DND-41 (cell line): Measurements from ENCODE around the gene ASXL1.

ENCODE experiments used
- ATAC-seq: fragments of 200-7000 bp; cut with Tn5 transposase; 3 replicates; pipeline ENCODE4 v1.9.1; 2021; ENCODE audit warnings: low read depth; ENCODE audit not compliant: insufficient read depth
- DNase-seq: peaks from one replicate; pipeline ENCODE4 v3.0.0-alpha.2; 2020
- H2AFZ ChIP-seq: 2 replicates; pipeline ENCODE4 v1.6.0; 2012; ENCODE audit warnings: low read depth, low read length
- H3K27ac ChIP-seq: 2 replicates; pipeline ENCODE4 v1.5.1; 2012; ENCODE audit warnings: low read length, inconsistent platforms
- H3K27me3 ChIP-seq: fragments of 200-600 bp; sonication (generic); 2 replicates; pipeline ENCODE4 v1.6.0; 2012; ENCODE audit warnings: low read length, mild to moderate bottlenecking, inconsistent platforms; ENCODE audit not compliant: insufficient read depth, poor library complexity
- H3K36me3 ChIP-seq: 2 replicates; pipeline ENCODE4 v1.5.1; 2012; ENCODE audit warnings: low read length, inconsistent platforms; ENCODE audit not compliant: insufficient read depth
- H3K4me1 ChIP-seq: 2 replicates; pipeline ENCODE4 v1.5.1; 2012; ENCODE audit warnings: mild to moderate bottlenecking, low read length; ENCODE audit not compliant: insufficient read depth
- H3K4me2 ChIP-seq: 2 replicates; pipeline ENCODE4 v1.6.0; 2012; ENCODE audit warnings: mild to moderate bottlenecking, moderate library complexity, low read length, inconsistent platforms; ENCODE audit not compliant: insufficient read depth
- H3K4me3 ChIP-seq, 2 experiments: fragments of 200-600 bp in 1 of 2; shearing (Covaris generic) in 1 of 2; 2 replicates each; pipeline ENCODE4 v1.5.1; 2012 to 2016; ENCODE audit warnings: inconsistent platforms in 2 of 2, low read length in 2 of 2, mild to moderate bottlenecking in 2 of 2, low read depth in 1 of 2, moderate library complexity in 1 of 2
- H3K79me2 ChIP-seq: 2 replicates; pipeline ENCODE4 v1.6.0; 2012; ENCODE audit warnings: low read length, inconsistent platforms; ENCODE audit not compliant: insufficient read depth
- H3K9ac ChIP-seq: 2 replicates; pipeline ENCODE4 v1.6.0; 2012; ENCODE audit warnings: low read depth, mild to moderate bottlenecking, inconsistent platforms, low read length, moderate library complexity
- H3K9me3 ChIP-seq: 2 replicates; pipeline ENCODE4 v1.5.1; 2012; ENCODE audit warnings: low read length, moderate library complexity, mild to moderate bottlenecking, inconsistent platforms; ENCODE audit not compliant: insufficient read depth, severe bottlenecking
- H4K20me1 ChIP-seq: 2 replicates; pipeline ENCODE4 v1.6.0; 2012; ENCODE audit warnings: low read length; ENCODE audit not compliant: insufficient read depth
- EZH2 ChIP-seq: IDR thresholded peaks from 3 replicates; pipeline ENCODE4 v1.6.1; 2012; ENCODE audit warnings: borderline replicate concordance, low read depth, mild to moderate bottlenecking, moderate library complexity, low read length, inconsistent platforms; ENCODE audit not compliant: severe bottlenecking
- TF ChIP-seq, protein P1 (sequence below): IDR thresholded peaks from 2 replicates; pipeline ENCODE4 v1.5.1; 2012; ENCODE audit warnings: borderline replicate concordance, low read length, moderate library complexity, mild to moderate bottlenecking; ENCODE audit not compliant: poor library complexity, severe bottlenecking; ENCODE audit errors: extremely low read depth

ASXL1 gene

GRCh38 chr20:32468860-32469259, 110.7 kb downstream of the ASXL1 start:
- ATAC-seq (no peak), DNase-seq (no peak)
- no peak overlapping the region for H2AFZ ChIP-seq
- no peaks in the 10 kb centered on the region for H3K4me1 ChIP-seq
- H3K4me2 ChIP-seq: no peak overlapping the region
- H4K20me1 ChIP-seq: peaks cover 84% of the 10 kb centered on the region
- no peak overlapping the region for H3K9ac ChIP-seq
- TF ChIP-seq, protein P1, sequence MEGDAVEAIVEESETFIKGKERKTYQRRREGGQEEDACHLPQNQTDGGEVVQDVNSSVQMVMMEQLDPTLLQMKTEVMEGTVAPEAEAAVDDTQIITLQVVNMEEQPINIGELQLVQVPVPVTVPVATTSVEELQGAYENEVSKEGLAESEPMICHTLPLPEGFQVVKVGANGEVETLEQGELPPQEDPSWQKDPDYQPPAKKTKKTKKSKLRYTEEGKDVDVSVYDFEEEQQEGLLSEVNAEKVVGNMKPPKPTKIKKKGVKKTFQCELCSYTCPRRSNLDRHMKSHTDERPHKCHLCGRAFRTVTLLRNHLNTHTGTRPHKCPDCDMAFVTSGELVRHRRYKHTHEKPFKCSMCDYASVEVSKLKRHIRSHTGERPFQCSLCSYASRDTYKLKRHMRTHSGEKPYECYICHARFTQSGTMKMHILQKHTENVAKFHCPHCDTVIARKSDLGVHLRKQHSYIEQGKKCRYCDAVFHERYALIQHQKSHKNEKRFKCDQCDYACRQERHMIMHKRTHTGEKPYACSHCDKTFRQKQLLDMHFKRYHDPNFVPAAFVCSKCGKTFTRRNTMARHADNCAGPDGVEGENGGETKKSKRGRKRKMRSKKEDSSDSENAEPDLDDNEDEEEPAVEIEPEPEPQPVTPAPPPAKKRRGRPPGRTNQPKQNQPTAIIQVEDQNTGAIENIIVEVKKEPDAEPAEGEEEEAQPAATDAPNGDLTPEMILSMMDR: no peak
- H3K79me2 ChIP-seq: peaks cover 93% of the 10 kb centered on the region
- no peak overlapping the region for H3K27ac ChIP-seq
- H3K27me3 ChIP-seq: no peaks in the 10 kb centered on the region
- no peak overlapping the region for H3K4me3 ChIP-seq
- H3K9me3 ChIP-seq: no peaks in the 10 kb centered on the region
- peaks cover 86% of the 10 kb centered on the region for H3K36me3 ChIP-seq

DNA sequence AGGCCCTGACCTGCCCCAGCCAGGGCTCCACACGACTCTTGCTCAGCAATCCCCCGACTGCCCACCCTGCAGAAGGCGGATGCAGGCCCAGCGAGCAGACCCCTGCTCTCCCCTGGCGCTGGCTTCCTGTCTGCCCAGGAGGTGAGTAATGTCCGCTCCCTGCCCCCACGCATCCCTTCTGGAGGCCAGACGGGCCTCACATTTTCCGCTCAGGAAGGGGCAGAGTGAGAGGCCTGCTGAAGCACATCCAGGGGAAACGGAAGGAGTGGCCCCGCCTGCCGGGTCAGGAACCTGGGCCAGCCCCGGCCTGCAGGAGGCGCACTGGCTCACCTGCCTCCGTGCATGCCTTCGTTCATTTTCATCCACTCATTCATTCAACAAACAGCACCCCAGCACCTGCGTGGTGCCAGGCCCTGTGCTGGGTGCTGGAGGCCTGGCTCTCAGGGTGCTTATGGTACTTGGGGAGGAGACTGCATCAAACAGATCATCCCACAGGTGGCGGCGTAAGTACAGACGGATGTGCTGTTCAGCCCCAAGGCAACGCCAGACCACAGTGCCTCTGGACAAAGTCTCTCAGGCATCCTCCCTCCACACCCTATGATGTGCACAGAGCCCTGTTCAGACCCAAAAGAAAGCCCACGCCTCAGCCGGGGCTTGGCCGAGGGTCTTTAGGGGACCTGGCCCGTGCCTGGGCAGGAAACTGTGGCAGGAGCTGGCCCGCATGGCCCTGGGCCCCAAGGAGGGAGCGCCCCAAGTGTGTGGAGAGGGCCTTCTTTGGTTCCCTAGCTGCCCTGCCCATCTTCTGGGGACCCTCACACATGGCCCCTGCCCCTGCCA, 112.1 kb downstream of the ASXL1 start:
- peak; percentile 80 for ATAC-seq
- Histone ChIP-seq H3K79me2 (peaks cover 93% of the 10 kb centered on the region), H3K36me3 (peaks cover 86% of the 10 kb centered on the region), H3K27me3 (no peaks in the 10 kb centered on the region), H4K20me1 (peaks cover 86% of the 10 kb centered on the region), H3K4me2 (no peak overlapping the region), H2AFZ (no peak overlapping the region), H3K27ac (peak overlapping the region; percentile 4; the same call in 1 of the 2 replicates), H3K9ac (no peak overlapping the region), H3K9me3 (no peaks in the 10 kb centered on the region), H3K4me3 (no peak overlapping the region), H3K4me1 (no peaks in the 10 kb centered on the region)
- peak; percentile 55 for DNase-seq
- TF ChIP-seq, protein P1: peak; percentile 70
- TF ChIP-seq EZH2: no peak

GRCh38 chr20:32470940-32471339, 112.8 kb downstream of the ASXL1 start:
- H2AFZ ChIP-seq: no peak overlapping the region
- H3K79me2 ChIP-seq: peaks cover 94% of the 10 kb centered on the region
- no peak for TF ChIP-seq EZH2
- TF ChIP-seq, protein P1: no peak
- no peak overlapping the region for H3K9ac ChIP-seq
- peak overlapping the region; percentile 3 for H3K27ac ChIP-seq
- ATAC-seq: no peak
- H3K27me3 ChIP-seq: no peaks in the 10 kb centered on the region
- H3K4me2 ChIP-seq: no peak overlapping the region
- H3K9me3 ChIP-seq: no peaks in the 10 kb centered on the region
- H3K4me1 ChIP-seq: no peaks in the 10 kb centered on the region
- H4K20me1 ChIP-seq: peaks cover 88% of the 10 kb centered on the region
- H3K4me3 ChIP-seq: no peak overlapping the region
- DNase-seq: no peak
- peaks cover 87% of the 10 kb centered on the region for H3K36me3 ChIP-seq
